22Rv1 (cell line): ENCODE data around the gene FCSK.
"Not testable (repeated sequence)": the region's sequence is repeated elsewhere in the genome, so short reads cannot be mapped to it uniquely, and the experiment has no call there.

Experiments
- ZFX ChIP-seq: fragments of 450-650 bp; IDR thresholded peaks from 2 replicates; pipeline ENCODE4 v1.6.1; 2017; ENCODE audit warnings: antibody characterized with exemption, borderline replicate concordance
- TF ChIP-seq, protein P1 (sequence below): fragments of 450-650 bp; IDR thresholded peaks from 2 replicates; pipeline ENCODE4 v1.5.1; 2017; ENCODE audit warnings: mild to moderate bottlenecking

DNA sequence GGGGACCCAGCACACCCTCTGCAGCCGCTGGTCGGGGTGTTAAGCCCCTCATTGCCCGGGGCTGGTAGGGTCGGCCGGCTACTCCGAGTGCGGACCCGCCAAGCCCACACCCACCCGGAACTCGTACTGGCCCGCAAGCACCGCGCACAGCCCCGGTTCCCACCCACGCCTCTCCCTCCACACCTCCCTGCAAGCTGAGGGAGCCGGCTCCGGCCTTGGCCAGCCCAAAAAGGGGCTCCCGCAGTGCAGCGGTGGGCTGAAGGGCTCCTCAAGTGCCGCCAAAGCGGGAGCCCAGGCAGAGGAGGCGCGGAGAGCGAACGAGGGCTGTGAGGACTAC lies 3.4 kb upstream of the FCSK start:
- TF ChIP-seq, protein P1, sequence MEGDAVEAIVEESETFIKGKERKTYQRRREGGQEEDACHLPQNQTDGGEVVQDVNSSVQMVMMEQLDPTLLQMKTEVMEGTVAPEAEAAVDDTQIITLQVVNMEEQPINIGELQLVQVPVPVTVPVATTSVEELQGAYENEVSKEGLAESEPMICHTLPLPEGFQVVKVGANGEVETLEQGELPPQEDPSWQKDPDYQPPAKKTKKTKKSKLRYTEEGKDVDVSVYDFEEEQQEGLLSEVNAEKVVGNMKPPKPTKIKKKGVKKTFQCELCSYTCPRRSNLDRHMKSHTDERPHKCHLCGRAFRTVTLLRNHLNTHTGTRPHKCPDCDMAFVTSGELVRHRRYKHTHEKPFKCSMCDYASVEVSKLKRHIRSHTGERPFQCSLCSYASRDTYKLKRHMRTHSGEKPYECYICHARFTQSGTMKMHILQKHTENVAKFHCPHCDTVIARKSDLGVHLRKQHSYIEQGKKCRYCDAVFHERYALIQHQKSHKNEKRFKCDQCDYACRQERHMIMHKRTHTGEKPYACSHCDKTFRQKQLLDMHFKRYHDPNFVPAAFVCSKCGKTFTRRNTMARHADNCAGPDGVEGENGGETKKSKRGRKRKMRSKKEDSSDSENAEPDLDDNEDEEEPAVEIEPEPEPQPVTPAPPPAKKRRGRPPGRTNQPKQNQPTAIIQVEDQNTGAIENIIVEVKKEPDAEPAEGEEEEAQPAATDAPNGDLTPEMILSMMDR, result not testable (repeated sequence)
- TF ChIP-seq ZFX, result not testable (repeated sequence)
